ENCODE results near the gene TBPL1.

GRCh38 chr6:134000443-134000842 is 47.4 kb downstream of the TBPL1 start:
- TF ChIP-seq NRF1 (conservative IDR thresholded peaks at IDR 0.05; ENCODE audit: low read depth, low read length) (no peak), ZBTB33 (IDR thresholded peaks at IDR 0.05) (no peak), SREBF2 (IDR thresholded peaks at IDR 0.05; ENCODE audit: low read length) (no peak), SMARCA5 (IDR thresholded peaks at IDR 0.05) (no peak), HCFC1 (IDR thresholded peaks at IDR 0.05; ENCODE audit: low read length) (no peak), MYC (IDR thresholded peaks at IDR 0.05; ENCODE audit: insufficient read depth, insufficient read length, insufficient replicate concordance, low read length, severe bottlenecking) (no peak), CBX5 (IDR thresholded peaks at IDR 0.05; ENCODE audit: low read depth) (no peak), RAD21 (IDR thresholded peaks at IDR 0.05; ENCODE audit: insufficient read depth, low read depth, low read length) (no peak)
- TF ChIP-seq, protein P1, sequence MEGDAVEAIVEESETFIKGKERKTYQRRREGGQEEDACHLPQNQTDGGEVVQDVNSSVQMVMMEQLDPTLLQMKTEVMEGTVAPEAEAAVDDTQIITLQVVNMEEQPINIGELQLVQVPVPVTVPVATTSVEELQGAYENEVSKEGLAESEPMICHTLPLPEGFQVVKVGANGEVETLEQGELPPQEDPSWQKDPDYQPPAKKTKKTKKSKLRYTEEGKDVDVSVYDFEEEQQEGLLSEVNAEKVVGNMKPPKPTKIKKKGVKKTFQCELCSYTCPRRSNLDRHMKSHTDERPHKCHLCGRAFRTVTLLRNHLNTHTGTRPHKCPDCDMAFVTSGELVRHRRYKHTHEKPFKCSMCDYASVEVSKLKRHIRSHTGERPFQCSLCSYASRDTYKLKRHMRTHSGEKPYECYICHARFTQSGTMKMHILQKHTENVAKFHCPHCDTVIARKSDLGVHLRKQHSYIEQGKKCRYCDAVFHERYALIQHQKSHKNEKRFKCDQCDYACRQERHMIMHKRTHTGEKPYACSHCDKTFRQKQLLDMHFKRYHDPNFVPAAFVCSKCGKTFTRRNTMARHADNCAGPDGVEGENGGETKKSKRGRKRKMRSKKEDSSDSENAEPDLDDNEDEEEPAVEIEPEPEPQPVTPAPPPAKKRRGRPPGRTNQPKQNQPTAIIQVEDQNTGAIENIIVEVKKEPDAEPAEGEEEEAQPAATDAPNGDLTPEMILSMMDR (IDR thresholded peaks at IDR 0.05 in 2 of 3, conservative IDR thresholded peaks at IDR 0.05 in 1 of 3; ENCODE audit: control insufficient read depth in 2 of 3, extremely low read depth in 1 of 3, insufficient read depth in 1 of 3, low read depth in 3 of 3, low read length in 3 of 3), result no peak
